ENCODE data around the gene PPP1R2.
"Not testable (repeated sequence)": the region's sequence is repeated elsewhere in the genome, so short reads cannot be mapped to it uniquely, and the experiment has no call there.

The PPP1R2 gene

GRCh38 chr3:195542698-195543499 lies at the start of gene PPP1R2:
Gene PPP1R2 (minus strand): TSS chr3:195543325. CDS start chr3:195543025, 300 bp downstream.
- Histone ChIP-seq H3K9me3 (ENCODE audit: control insufficient read depth, low read length) (no peaks in the 10 kb centered on the region), H3K4me2 (ENCODE audit: low read length) (peak within 1 kb of the TSS; percentile 92), H3K4me1 (peaks cover 8% of the 10 kb centered on the region)

GRCh38 chr3:195591852-195592251 lies 48.7 kb upstream of the PPP1R2 start:
- Histone ChIP-seq H3K9ac (no peak overlapping the region), H3K27me3 (ENCODE audit: control insufficient read depth, insufficient read depth, low read length) (no peaks in the 10 kb centered on the region), H3K4me1 (no peaks in the 10 kb centered on the region), H3K4me2 (ENCODE audit: low read length) (no peak overlapping the region), H3K9me3 (ENCODE audit: control insufficient read depth, low read length) (no peaks in the 10 kb centered on the region), H2AFZ (no peak overlapping the region), H3K4me3 (ENCODE audit: low read depth, low read length) (no peak overlapping the region), H3K27ac (no peak overlapping the region), H3K36me3 (ENCODE audit: control insufficient read depth, insufficient read depth, low read length) (no peaks in the 10 kb centered on the region), H3K79me2 (no peaks in the 10 kb centered on the region)
- no peak for TF ChIP-seq CTCF (IDR thresholded peaks at IDR 0.05)

More at GRCh38 chr3:195542698-195543499, at the start of gene PPP1R2:
- H2AFZ ChIP-seq, result peak within 1 kb of the TSS; percentile 99
- H3K4me3 ChIP-seq (ENCODE audit: low read depth, low read length), result peak within 1 kb of the TSS; percentile 94
- no peaks in the 10 kb centered on the region for H3K27me3 ChIP-seq (ENCODE audit: control insufficient read depth, insufficient read depth, low read length)
- peaks cover 25% of the 10 kb centered on the region for H3K79me2 ChIP-seq
- peak; percentile 16 for TF ChIP-seq CTCF (IDR thresholded peaks at IDR 0.05)
- H3K36me3 ChIP-seq (ENCODE audit: control insufficient read depth, insufficient read depth, low read length), result no peaks in the 10 kb centered on the region
- peak within 1 kb of the TSS; percentile 98 for H3K9ac ChIP-seq
- peak within 1 kb of the TSS; percentile 79 for H3K27ac ChIP-seq

- no peak overlapping the region for H2AFZ ChIP-seq
- H3K27ac ChIP-seq, result no peak overlapping the region
- no peaks in the 10 kb centered on the region for H3K27me3 ChIP-seq (ENCODE audit: control insufficient read depth, insufficient read depth, low read length)
Observed at GRCh38 chr3:195591220-195591619, 48.1 kb upstream of the PPP1R2 start.

GRCh38 chr3:195590381-195590780 lies 47.3 kb upstream of the PPP1R2 start:
- not testable (repeated sequence) for H3K4me2 ChIP-seq (ENCODE audit: low read length); H2AFZ ChIP-seq; H3K27ac ChIP-seq; H3K9me3 ChIP-seq (ENCODE audit: control insufficient read depth, low read length); H3K36me3 ChIP-seq (ENCODE audit: control insufficient read depth, insufficient read depth, low read length); H3K27me3 ChIP-seq (ENCODE audit: control insufficient read depth, insufficient read depth, low read length); H3K9ac ChIP-seq; H3K79me2 ChIP-seq; H3K4me3 ChIP-seq (ENCODE audit: low read depth, low read length); H3K4me1 ChIP-seq

More at GRCh38 chr3:195591220-195591619, 48.1 kb upstream of the PPP1R2 start:
- Histone ChIP-seq H3K4me3 (ENCODE audit: low read depth, low read length) (no peak overlapping the region), H3K9me3 (ENCODE audit: control insufficient read depth, low read length) (no peaks in the 10 kb centered on the region), H3K9ac (no peak overlapping the region), H3K36me3 (ENCODE audit: control insufficient read depth, insufficient read depth, low read length) (no peaks in the 10 kb centered on the region), H3K4me1 (no peaks in the 10 kb centered on the region), H3K4me2 (ENCODE audit: low read length) (no peak overlapping the region), H3K79me2 (no peaks in the 10 kb centered on the region)
- TF ChIP-seq CTCF (IDR thresholded peaks at IDR 0.05), result no peak

GRCh38 chr3:195589796-195590195 lies 46.7 kb upstream of the PPP1R2 start:
- H3K4me2 ChIP-seq (ENCODE audit: low read length); H2AFZ ChIP-seq; H3K4me3 ChIP-seq (ENCODE audit: low read depth, low read length): not testable (repeated sequence)

More at GRCh38 chr3:195589796-195590195, 46.7 kb upstream of the PPP1R2 start:
- not testable (repeated sequence) for H3K27ac ChIP-seq; H3K79me2 ChIP-seq; H3K9ac ChIP-seq; H3K36me3 ChIP-seq (ENCODE audit: control insufficient read depth, insufficient read depth, low read length); H3K9me3 ChIP-seq (ENCODE audit: control insufficient read depth, low read length); H3K27me3 ChIP-seq (ENCODE audit: control insufficient read depth, insufficient read depth, low read length); H3K4me1 ChIP-seq

Measured in parathyroid adenoma (tissue), 2 donors.